ENCODE measurements around the gene IL1RAPL2.

The IL1RAPL2 gene

DNA sequence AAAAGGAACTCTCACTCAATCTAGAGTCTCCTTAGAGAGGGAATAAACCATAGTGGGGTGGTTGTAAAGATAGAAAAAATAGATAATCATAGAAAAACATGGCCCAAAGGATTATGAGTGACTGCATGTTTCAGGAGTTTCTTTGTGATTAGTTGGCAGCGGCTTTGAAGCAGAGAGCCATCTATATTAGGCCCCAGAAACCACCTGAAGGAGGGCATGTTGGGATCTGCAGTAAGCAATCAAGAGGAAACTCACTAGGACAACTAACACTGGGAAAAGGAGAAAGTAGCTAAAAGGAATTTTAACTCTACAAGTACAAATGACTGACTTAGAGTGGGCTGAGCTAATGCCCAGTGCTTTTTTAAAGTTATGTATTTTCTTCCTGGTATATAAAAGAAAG is 987.1 kb downstream of the IL1RAPL2 start (continued):
- TF ChIP-seq, protein P1, sequence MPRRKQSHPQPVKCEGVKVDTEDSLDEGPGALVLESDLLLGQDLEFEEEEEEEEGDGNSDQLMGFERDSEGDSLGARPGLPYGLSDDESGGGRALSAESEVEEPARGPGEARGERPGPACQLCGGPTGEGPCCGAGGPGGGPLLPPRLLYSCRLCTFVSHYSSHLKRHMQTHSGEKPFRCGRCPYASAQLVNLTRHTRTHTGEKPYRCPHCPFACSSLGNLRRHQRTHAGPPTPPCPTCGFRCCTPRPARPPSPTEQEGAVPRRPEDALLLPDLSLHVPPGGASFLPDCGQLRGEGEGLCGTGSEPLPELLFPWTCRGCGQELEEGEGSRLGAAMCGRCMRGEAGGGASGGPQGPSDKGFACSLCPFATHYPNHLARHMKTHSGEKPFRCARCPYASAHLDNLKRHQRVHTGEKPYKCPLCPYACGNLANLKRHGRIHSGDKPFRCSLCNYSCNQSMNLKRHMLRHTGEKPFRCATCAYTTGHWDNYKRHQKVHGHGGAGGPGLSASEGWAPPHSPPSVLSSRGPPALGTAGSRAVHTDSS (tag by site-specific recombination; IDR thresholded peaks at IDR 0.05) = no peak
- TF ChIP-seq ZFP3 (tag by site-specific recombination; IDR thresholded peaks at IDR 0.05; ENCODE audit: low read depth) (no peak), ZNF518A (tag by site-specific recombination; conservative IDR thresholded peaks at IDR 0.05; ENCODE audit: low read depth) (no peak), SCRT2 (tag by site-specific recombination; IDR thresholded peaks at IDR 0.05) (no peak), ZNF768 (tag by site-specific recombination; IDR thresholded peaks at IDR 0.05) (no peak), ZNF157 (tag by site-specific recombination; IDR thresholded peaks at IDR 0.05) (no peak)
- TF ChIP-seq, protein P2, sequence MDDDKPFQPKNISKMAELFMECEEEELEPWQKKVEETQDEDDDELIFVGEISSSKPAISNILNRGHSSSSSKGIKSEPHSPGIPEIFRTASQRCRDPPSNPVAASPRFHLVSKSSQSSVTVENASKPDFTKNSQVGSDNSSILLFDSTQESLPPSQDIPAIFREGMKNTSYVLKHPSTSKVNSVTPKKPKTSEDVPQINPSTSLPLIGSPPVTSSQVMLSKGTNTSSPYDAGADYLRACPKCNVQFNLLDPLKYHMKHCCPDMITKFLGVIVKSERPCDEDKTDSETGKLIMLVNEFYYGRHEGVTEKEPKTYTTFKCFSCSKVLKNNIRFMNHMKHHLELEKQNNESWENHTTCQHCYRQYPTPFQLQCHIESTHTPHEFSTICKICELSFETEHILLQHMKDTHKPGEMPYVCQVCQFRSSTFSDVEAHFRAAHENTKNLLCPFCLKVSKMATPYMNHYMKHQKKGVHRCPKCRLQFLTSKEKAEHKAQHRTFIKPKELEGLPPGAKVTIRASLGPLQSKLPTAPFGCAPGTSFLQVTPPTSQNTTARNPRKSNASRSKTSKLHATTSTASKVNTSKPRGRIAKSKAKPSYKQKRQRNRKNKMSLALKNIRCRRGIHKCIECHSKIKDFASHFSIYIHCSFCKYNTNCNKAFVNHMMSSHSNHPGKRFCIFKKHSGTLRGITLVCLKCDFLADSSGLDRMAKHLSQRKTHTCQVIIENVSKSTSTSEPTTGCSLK (tag by site-specific recombination; IDR thresholded peaks at IDR 0.05) = no peak

- Histone ChIP-seq H3K27ac (ENCODE audit: extremely low read depth, low read depth, low read length) (no peak overlapping the region), H3K4me3 (ENCODE audit: low read depth, low read length) (no peak overlapping the region), H3K36me3 (ENCODE audit: control insufficient read depth in 2 of 2, insufficient read depth in 1 of 2, low read length in 2 of 2) (no peaks in the 10 kb centered on the region), H3K9me3 (ENCODE audit: control insufficient read depth, insufficient read depth, low read depth, low read length) (no peaks in the 10 kb centered on the region), H3K4me1 (ENCODE audit: control insufficient read depth, insufficient read depth, low read length) (no peaks in the 10 kb centered on the region)
- ChIA-PET POLR2A (no interaction called here), CTCF (no interaction called here)
- no peak for TF ChIP-seq ZBTB17 (tag by site-specific recombination; IDR thresholded peaks at IDR 0.05)
- no peak for TF ChIP-seq SP3 (tag by site-specific recombination; IDR thresholded peaks at IDR 0.05)
- TF ChIP-seq ZNF169 (tag by site-specific recombination; IDR thresholded peaks at IDR 0.05) = no peak
- no peak for TF ChIP-seq ZNF785 (tag by site-specific recombination; IDR thresholded peaks at IDR 0.05)
- TF ChIP-seq ZNF639 (tag by site-specific recombination; IDR thresholded peaks at IDR 0.05) = no peak
- no peak for TF ChIP-seq ZNF416 (tag by site-specific recombination; IDR thresholded peaks at IDR 0.05)
- TF ChIP-seq ZBTB8A (tag by site-specific recombination; IDR thresholded peaks at IDR 0.05) = no peak
- no peak for TF ChIP-seq BCL6B (tag by site-specific recombination; IDR thresholded peaks at IDR 0.05)
- no peak for TF ChIP-seq ZBTB44 (tag by site-specific recombination; IDR thresholded peaks at IDR 0.05)
- no peak for TF ChIP-seq ZNF404 (tag by site-specific recombination; IDR thresholded peaks at IDR 0.05)
- no peak for TF ChIP-seq GLIS2 (tag by site-specific recombination; IDR thresholded peaks at IDR 0.05)
- no peak for TF ChIP-seq ZNF777 (tag by site-specific recombination; IDR thresholded peaks at IDR 0.05; ENCODE audit: borderline replicate concordance)
- no peak for TF ChIP-seq ZFP41 (tag by site-specific recombination; IDR thresholded peaks at IDR 0.05; ENCODE audit: borderline replicate concordance)
- TF ChIP-seq MZF1 (tag by site-specific recombination; IDR thresholded peaks at IDR 0.05; ENCODE audit: borderline replicate concordance) = no peak
- TF ChIP-seq RBAK (tag by site-specific recombination; IDR thresholded peaks at IDR 0.05) = no peak
- TF ChIP-seq ZNF837 (tag by site-specific recombination; IDR thresholded peaks at IDR 0.05) = no peak
- TF ChIP-seq ZNF221 (tag by site-specific recombination; IDR thresholded peaks at IDR 0.05; ENCODE audit: borderline replicate concordance) = no peak
- no peak for TF ChIP-seq HOXC10 (CRISPR knock-in tag; IDR thresholded peaks at IDR 0.05)
- no peak for TF ChIP-seq ZBTB7A (tag by site-specific recombination; IDR thresholded peaks at IDR 0.05; ENCODE audit: low read depth)
Measured at GRCh38 chrX:105564501-105564900, 998.5 kb downstream of the IL1RAPL2 start.

Measured in HEK293 (cell line).